DOHH2 (cell line): ENCODE data around the gene NR1H2.

ENCODE experiments used
- CTCF ChIP-seq: fragments of 200-600 bp; sonication (generic); IDR thresholded peaks from one replicate; pipeline ENCODE4 v1.5.1; 2014; ENCODE audit warnings: antibody characterized with exemption, mild to moderate bottlenecking, low read depth, low read length; ENCODE audit not compliant: poor library complexity, severe bottlenecking
- EZH2phosphoT487 ChIP-seq: fragments of 200-600 bp; sonication (generic); IDR thresholded peaks from 2 replicates; pipeline ENCODE4 v1.6.1; 2017; ENCODE audit warnings: borderline replicate concordance, mild to moderate bottlenecking, antibody characterized with exemption, low read length, moderate library complexity, mixed read lengths

DNA sequence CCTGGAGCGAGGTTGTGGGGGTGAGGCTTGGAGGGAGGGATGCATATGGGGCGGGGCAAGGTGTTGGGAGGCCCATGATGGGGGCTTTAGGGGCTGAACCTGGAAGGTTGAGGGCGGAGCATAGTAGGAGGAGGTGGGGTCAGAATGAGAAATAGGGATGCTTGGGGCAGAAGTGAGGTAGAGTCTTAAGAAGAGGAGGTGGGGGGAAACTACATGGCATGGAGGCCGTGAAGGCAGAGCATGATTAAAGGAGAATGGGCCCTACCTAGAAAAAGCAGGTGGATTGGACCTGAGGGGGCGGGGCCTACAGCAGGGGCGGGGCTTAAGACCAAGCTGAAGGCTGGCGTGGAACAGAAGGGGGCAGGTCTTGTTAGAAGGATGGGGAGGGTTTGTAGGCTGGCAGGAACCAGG is 799 bp downstream of the NR1H2 start:
- TF ChIP-seq CTCF, result no peak
- TF ChIP-seq EZH2phosphoT487, result no peak
